GM12878 (cell line): Measurements from ENCODE around the gene TRIM46.

ENCODE experiments used
- BHLHE40 ChIP-seq, 2 experiments: fragments of 450-650 bp in 1 of 2; IDR thresholded peaks; 2 replicates each; pipeline ENCODE4 v1.6.1; 2011 to 2017; ENCODE audit warnings: low read depth in 2 of 2, borderline replicate concordance in 1 of 2, improper control_type of control experiment in 1 of 2, low read length in 1 of 2, mild to moderate bottlenecking in 1 of 2
- FOXK2 ChIP-seq: fragments of 450-650 bp; IDR thresholded peaks from 2 replicates; pipeline ENCODE4 v1.6.1; 2017; ENCODE audit warnings: mild to moderate bottlenecking, moderate library complexity
- FOXM1 ChIP-seq: IDR thresholded peaks from 2 replicates; pipeline ENCODE4 v1.6.1; 2012; ENCODE audit warnings: low read depth, mild to moderate bottlenecking, inconsistent platforms, low read length, moderate library complexity
- GABPA ChIP-seq: IDR thresholded peaks from 2 replicates; pipeline ENCODE4 v1.6.1; 2014; ENCODE audit warnings: antibody characterized with exemption, low read depth, mild to moderate bottlenecking, inconsistent platforms
- NBN ChIP-seq: fragments of 450-650 bp; IDR thresholded peaks from 2 replicates; pipeline ENCODE4 v1.6.1; 2016
- RCOR1 ChIP-seq: conservative IDR thresholded peaks from 2 replicates; pipeline ENCODE4 v1.6.1; 2012; ENCODE audit warnings: low read depth, low read length, improper control_type of control experiment
- TAF1 ChIP-seq: IDR thresholded peaks from 2 replicates; pipeline ENCODE4 v1.6.1; 2011; ENCODE audit warnings: mild to moderate bottlenecking, low read depth, low read length, borderline replicate concordance
- TF ChIP-seq, protein P1 (sequence below): fragments of 450-650 bp; conservative IDR thresholded peaks from 2 replicates; pipeline ENCODE4 v1.6.1; 2017; ENCODE audit warnings: mild to moderate bottlenecking, moderate library complexity
- TF ChIP-seq, protein P2 (sequence below), 3 experiments: IDR thresholded peaks in 2 of 3; conservative IDR thresholded peaks in 1 of 3; 2 replicates each; pipeline ENCODE4 v1.5.1; 2011; ENCODE audit warnings: low read depth in 3 of 3, low read length in 3 of 3, mild to moderate bottlenecking in 3 of 3, control low read depth in 2 of 3, moderate library complexity in 2 of 3, inconsistent platforms in 1 of 3, mixed read lengths in 1 of 3; ENCODE audit not compliant: control insufficient read depth in 2 of 3, insufficient read depth in 1 of 3; ENCODE audit errors: extremely low read depth in 1 of 3
- TF ChIP-seq, protein P3 (sequence below): IDR thresholded peaks from 2 replicates; pipeline ENCODE4 v1.6.1; 2011; ENCODE audit warnings: mild to moderate bottlenecking, low read depth, low read length, moderate library complexity; ENCODE audit not compliant: insufficient replicate concordance

DNA sequence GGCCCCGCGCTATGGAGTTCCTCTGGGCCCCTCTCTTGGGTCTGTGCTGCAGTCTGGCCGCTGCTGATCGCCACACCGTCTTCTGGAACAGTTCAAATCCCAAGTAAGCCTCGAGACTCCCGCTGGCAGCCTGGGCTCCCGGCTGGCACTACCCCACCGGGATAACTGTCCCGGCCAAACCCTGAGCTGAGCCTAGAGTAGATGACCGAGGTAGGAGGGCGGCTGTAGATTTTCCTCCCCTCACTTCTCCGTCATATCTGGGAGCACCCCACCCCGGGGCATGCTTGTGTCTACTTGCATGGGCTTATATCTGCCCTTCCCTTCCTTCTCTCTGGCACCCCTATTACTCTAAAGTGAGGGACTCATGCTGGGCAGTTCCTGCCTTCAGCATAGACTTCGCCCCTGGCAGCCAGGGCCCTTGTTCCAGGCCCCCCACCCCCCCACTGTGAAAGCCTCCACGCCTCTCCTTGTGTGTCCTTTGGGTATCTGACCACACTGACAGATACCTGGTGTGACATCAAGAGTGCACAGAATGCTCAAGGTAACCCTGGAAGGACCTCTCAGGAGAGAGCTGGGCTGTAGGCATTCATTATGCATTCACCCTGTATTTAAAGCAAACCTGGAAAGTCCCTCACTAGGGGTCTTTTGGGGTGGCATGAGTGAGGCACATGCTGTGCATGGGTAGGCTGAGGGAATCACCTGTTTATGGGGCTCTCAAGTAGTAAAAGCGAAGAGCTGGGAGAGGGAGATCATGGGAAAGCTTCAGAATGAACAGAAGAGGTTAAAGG lies 45.5 kb upstream of the TRIM46 start:
- TF ChIP-seq FOXK2 = no peak
- TF ChIP-seq BHLHE40 (IDR thresholded peaks at IDR 0.05; ENCODE audit: borderline replicate concordance in 1 of 2, low read depth in 2 of 2, low read length in 1 of 2) = peak in 1 of 2 experiments; percentile 15; a peak in 1 of 4 replicates
- TF ChIP-seq NBN = no peak
- TF ChIP-seq, protein P1, sequence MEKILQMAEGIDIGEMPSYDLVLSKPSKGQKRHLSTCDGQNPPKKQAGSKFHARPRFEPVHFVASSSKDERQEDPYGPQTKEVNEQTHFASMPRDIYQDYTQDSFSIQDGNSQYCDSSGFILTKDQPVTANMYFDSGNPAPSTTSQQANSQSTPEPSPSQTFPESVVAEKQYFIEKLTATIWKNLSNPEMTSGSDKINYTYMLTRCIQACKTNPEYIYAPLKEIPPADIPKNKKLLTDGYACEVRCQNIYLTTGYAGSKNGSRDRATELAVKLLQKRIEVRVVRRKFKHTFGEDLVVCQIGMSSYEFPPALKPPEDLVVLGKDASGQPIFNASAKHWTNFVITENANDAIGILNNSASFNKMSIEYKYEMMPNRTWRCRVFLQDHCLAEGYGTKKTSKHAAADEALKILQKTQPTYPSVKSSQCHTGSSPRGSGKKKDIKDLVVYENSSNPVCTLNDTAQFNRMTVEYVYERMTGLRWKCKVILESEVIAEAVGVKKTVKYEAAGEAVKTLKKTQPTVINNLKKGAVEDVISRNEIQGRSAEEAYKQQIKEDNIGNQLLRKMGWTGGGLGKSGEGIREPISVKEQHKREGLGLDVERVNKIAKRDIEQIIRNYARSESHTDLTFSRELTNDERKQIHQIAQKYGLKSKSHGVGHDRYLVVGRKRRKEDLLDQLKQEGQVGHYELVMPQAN = no peak
- no peak for TF ChIP-seq TAF1
- TF ChIP-seq GABPA = no peak
- TF ChIP-seq, protein P2, sequence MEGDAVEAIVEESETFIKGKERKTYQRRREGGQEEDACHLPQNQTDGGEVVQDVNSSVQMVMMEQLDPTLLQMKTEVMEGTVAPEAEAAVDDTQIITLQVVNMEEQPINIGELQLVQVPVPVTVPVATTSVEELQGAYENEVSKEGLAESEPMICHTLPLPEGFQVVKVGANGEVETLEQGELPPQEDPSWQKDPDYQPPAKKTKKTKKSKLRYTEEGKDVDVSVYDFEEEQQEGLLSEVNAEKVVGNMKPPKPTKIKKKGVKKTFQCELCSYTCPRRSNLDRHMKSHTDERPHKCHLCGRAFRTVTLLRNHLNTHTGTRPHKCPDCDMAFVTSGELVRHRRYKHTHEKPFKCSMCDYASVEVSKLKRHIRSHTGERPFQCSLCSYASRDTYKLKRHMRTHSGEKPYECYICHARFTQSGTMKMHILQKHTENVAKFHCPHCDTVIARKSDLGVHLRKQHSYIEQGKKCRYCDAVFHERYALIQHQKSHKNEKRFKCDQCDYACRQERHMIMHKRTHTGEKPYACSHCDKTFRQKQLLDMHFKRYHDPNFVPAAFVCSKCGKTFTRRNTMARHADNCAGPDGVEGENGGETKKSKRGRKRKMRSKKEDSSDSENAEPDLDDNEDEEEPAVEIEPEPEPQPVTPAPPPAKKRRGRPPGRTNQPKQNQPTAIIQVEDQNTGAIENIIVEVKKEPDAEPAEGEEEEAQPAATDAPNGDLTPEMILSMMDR (IDR thresholded peaks at IDR 0.05 in 2 of 3, conservative IDR thresholded peaks at IDR 0.05 in 1 of 3; ENCODE audit: control insufficient read depth in 2 of 3, extremely low read depth in 1 of 3, insufficient read depth in 1 of 3, low read depth in 3 of 3, low read length in 3 of 3) = no peak
- no peak for TF ChIP-seq RCOR1
- TF ChIP-seq, protein P3, sequence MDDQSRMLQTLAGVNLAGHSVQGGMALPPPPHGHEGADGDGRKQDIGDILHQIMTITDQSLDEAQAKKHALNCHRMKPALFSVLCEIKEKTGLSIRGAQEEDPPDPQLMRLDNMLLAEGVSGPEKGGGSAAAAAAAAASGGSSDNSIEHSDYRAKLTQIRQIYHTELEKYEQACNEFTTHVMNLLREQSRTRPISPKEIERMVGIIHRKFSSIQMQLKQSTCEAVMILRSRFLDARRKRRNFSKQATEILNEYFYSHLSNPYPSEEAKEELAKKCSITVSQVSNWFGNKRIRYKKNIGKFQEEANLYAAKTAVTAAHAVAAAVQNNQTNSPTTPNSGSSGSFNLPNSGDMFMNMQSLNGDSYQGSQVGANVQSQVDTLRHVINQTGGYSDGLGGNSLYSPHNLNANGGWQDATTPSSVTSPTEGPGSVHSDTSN = no peak
- TF ChIP-seq FOXM1 = no peak
